SHP77 treated with DMSO at 0.1 percent for 48 hours (cell line): ENCODE measurements around the gene BET1L.
"Not testable (repeated sequence)": the region's sequence is repeated elsewhere in the genome, so short reads cannot be mapped to it uniquely, and the experiment has no call there.

Experiments used
- DNase-seq: peaks from one replicate; lab custom pipeline; 2025; lab: John Stamatoyannopoulos, UW

Gene BET1L

GRCh38 chr11:227824-228379 lies 20.7 kb upstream of the BET1L start:
- no peak for DNase-seq

DNA sequence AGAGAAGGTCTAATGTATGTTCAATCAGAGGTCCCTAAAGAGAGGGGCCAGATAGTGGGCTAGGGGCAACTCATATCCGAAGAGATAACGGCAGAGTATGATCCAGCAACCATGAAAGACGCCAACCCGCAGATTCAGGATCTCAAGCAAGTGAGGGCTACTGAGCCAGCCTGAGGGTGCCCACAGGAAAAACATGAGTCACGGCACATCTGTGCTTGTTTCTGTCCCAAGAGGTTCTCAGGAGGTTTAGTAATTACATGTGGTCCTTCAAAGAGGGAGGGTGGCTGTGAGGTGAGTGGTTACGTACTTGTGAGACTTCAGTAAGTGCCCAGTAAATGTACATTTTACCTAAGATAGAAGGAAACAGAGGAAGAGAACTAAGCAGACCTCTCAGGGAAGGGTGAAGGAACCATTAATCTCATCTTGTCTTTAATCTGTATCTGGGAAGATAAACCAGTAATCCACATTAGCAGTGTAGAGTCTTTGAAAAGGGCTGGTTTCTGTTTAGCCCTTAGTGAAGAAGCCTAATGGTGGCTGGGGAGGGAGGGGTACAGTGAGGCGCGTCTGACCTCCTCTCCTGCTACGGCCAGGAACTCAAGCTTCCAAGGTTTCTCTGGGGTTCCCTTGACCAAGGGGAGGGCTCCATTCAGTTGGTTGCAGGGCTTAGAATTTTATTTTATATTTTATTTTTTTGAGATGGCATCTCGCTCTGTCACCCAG lies 18.7 kb upstream of the BET1L start:
- DNase-seq = no peak

DNA sequence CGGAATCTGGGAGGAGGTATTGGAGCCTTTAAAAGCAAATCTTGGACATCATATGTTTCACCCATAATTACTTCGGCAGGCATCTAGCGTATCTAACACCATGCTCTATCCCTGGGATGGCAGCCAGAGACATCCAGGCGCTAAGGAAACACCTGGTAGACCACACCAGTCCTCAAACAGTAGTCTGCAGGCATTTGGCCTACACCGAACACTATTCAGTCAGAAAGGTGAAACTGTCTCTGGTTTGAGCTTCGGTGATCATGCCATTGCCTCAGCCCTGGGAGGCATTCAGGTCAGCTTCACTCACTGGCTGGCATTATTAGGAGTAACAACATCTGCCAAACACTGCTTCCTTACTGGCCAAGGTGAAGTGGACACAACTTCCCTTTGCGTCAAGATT lies 17.2 kb upstream of the BET1L start:
- DNase-seq = no peak

- no peak for DNase-seq
These were observed 16.7 kb upstream of the BET1L start for GRCh38 chr11:223884-224283.

DNA sequence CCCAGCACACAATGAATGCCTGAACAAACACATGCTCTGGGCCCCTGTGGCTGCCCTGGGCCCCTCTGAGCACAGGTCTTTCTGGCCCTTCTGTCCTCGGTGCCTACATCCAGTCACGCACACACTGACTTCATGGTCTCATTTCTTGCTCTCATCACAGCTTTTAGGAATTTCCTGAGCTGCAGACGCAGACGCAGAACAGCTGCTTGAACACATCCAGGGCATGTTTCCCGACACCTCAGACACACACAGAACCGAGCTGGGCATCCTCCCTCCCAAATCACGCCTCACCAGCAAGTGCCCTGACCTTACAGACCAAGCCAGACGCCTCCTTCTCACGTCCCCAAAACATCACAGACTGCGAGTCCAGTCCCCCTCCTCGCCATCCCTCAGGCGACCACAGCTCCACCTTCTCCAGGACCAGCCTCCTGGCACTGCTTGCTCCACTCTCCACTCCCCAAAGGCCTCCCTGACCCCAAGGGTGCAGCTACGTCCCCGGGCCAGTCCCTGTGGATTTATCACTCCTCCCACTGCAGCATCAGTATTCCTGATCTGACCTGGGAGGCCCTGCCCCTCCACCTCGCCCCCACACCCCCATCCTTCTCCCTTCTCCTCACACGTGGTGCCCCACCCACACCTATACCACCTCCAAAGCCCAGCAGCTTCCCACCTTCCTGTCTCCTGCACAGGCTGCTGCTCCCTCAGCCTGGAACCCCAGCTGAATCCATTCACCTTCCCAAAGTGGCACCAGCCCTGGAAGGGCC lies 16.0 kb upstream of the BET1L start:
- DNase-seq = no peak

DNA sequence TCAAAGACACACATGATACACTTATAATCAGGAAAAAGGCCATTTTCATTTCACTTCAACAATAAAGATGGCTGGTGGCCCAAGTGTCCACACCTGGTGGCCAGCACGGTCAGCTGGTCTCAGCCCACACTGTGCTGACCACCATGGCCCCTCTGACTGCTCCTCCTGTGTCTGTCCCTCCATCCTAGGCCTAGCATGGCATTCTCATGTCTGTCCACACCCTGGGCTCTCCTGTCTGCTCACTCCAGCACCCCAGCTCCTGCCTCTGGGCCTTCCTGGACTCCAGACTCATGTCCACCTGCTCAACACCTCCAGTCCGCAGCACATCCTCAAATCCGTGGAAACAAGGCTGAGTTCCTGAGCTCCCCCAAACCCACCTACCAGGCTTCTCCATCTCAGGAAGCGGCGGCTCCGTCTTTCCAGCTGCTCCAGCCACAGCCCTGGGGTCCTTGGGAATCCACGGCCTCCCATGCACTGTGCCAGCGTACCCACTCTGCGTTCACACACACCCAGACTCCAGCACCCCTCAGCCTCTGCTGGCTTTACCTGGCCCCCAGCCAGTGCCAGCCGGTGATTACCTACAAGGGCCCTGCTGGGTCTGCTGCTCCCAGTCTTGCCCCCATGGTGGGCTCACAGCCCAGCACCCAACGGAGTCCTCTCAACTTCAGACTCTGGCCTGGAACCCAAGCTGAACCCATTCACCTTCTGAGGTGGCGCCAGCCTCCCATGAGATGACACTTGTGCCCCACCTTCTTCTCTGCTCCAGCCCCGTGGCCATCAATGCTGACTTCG lies 15.0 kb upstream of the BET1L start:
- no peak for DNase-seq

DNA sequence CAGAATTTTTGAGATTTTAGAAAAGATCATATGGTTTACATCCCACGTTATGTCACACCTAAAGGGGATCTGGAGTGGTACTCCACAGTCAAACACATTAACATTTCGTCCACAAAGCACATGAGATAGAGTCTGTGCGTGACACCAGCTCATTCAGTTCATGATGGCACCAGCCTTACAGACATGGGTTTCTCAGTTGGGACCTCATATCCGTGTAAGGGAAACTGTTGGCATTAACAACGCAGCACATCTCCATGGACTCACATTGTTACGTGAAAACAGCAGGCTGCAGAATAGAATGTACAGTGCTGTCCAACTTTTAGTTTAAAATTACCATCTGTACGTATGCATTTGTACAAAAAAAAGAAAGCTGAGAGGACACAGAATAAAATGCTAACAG lies 14.3 kb upstream of the BET1L start:
- no peak for DNase-seq

DNA sequence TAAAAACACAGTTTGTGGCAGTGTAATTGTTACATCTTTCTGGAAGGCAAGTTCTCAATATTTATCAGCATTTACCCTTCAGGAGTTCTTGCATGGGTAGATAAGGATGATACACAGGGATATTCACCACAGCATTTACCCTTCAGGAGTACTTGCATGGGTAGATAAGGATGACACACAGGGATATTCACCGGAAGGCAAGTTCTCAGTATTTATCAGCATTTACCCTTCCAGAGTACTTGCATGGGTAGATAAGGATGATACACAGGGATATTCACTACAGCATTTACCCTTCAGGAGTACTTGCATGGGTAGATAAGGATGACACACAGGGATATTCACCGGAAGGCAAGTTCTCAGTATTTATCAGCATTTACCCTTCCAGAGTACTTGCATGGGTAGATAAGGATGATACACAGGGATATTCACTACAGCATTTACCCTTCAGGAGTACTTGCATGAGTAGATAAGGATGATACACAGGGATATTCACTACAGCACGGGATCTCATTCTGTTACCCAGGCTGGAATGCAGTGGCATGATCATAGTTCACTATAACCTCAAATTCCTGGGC lies 13.5 kb upstream of the BET1L start:
- DNase-seq = not testable (repeated sequence)

- no peak for DNase-seq
These were observed 11.8 kb upstream of the BET1L start for GRCh38 chr11:218815-219593.

DNA sequence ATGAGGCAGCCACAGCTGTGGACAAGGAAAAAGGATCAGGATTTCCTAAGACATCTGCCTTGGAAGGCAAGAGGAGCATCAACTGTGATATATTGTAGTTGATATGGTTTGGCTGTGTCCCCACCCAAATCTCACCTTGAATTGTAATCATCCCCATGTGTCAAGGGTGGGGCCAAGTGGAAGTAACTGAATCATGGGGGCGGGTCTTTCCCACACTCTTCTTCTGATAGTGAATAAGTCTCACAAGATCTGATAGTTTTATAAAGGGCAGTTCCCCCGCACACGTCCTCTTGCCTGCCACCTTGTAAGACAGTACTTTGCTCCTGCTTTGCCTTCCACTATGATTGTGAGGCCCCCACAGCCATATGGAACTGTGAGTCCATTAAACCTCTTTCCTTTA lies 10.5 kb upstream of the BET1L start:
- DNase-seq = no peak

DNA sequence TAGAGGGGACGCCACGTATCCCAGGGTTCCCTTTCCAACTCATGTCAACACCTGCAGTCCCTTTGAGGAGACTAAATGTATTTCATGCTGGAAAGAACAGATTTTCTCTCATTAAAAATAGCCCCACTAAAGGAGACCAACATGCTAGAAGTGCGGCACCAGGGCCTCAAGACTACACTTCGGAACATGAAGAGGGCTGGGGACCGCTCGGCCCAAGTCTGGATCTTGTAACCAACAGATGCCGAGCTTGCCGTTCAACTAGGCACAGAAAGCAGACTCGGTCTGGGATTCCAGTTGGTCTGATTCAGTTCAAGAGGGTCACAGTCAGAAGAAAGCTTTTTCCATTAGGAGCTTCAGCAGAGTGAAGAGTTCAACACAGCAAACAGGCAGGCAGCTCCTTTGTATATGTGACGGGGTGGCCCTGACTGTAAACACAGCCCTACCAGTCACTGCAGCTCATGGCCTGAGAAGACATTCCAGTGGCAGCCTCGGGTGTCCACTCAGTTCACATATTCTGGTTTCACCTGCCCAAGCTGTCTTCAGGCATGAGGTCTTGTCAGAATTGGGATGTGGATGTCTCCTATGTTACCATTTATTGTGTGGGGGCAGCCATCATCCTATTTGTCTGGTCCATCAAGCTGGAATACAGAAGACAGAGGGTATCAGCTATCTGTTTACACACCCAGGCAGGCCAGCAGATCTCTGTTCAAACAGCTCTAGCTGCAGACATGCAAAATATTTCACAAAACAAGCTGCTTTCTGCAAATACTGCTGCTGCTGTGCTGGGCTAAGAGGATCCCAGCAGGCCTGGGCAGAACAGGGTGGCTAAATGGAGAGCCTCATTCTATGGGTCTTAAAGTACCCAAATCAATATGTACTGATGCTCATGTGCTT lies 9.1 kb upstream of the BET1L start:
- no peak for DNase-seq

DNA sequence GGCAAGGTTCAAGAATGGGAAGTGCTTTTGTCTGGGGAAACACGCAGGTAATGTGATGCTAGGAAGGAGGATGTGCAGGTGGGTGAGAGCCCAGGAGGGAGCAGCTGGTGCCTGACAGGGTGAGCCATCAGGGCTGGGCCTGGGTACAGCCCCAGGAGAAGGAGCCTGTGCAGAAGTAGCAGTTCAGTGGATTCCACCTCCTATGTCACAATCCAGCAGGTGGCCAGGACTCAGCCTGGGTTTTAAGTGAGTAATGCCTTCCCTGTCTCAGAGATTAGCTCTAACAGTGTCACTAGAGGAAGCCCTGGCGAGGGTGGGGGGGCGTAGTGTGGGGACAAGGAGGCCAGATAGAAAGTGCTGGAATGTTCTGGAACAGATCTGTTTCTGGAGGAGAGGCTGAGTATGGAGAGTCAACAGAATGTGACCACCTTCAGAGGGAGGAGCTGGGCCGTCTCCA lies 8.4 kb upstream of the BET1L start:
- DNase-seq = no peak

DNA sequence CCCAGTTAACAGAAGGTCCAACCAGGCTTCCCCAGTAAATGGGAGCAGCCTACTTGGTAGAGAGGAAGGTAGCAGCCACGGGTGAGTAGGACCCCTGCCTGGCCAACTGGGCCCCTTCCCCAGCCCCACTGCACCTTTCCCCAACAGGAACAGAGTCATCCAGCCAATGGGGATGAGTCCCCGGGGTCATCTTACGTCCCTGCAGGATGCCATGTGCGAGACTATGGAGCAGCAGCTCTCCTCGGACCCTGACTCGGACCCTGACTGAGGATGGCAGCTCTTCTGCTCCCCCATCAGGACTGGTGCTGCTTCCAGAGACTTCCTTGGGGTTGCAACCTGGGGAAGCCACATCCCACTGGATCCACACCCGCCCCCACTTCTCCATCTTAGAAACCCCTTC lies 6.9 kb upstream of the BET1L start:
- no peak for DNase-seq

GRCh38 chr11:213111-213510 lies 5.9 kb upstream of the BET1L start:
- DNase-seq = no peak

GRCh38 chr11:212150-213100 lies 5.2 kb upstream of the BET1L start:
- DNase-seq = no peak

DNA sequence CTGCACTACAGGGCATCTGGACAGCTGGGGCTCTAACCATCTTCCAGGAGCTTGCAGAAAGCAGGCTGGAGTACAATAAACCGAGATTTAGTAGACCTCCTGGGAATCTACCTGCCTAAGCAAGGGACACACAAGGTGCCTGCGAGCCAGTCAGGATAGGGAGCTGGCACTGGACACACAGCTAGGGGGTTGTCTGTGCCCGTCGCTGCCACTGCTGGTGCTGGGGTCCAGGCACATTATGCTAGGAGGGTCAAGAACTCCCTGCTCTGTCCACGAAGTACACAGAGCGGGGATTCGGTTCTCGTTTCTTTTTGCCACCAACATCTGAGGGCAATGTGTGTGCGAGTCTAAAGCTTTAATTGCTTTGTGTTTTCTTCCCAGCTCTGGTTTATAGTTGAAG lies 4.5 kb upstream of the BET1L start:
- DNase-seq = no peak

DNA sequence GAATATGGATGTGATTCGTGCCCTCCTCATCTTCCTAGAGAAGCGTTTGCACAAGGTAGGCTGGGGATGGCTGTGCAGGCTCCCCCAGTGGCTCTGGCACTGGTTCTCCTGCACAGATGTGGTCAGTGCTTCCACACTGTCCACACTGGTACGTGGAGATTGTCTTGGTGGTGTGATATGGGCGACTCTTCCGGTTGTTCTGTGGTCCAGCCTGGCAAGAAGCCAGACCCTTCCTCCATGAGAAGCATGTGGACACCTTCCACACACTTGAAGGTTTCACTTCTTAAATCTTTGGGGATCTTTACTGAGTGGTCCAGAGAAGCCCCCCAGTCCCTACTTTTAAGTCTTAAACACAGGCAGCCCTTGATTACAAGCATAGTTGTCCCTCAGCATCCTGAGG lies 4.1 kb upstream of the BET1L start:
- DNase-seq = no peak

- DNase-seq = no peak
These were observed 3.6 kb upstream of the BET1L start for GRCh38 chr11:210803-211180.

DNA sequence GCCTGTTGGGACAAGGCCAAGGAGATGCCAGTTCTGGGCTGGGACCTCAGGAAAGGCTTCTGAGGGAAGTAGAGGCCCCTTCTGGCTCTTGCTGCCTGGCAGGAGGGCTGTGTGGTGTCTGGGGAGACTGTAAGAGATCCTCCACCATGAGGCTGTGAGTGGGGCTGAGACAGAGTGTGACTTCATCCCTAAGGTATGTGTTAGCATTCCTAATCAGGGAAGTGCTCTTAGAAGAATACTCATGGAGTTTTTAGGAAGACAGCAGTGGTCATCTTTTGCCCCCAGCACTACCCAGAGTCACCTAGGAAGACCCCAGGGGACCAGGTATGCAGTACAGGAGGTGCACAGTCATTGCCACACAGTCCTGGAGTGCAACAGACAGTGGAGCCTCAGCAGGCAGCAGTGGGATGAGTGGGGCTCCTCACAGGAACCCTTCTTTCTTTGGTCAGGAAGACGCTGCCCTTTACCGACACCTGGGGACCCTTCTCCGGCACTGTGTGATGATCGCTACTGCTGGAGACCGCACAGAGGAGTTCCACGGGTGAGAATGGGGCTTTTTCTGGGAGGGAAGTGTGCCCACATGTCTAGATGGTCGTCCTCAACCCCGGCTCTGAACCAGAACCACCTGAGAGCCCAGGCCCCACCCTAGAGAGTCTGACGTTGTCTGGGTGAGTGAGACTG lies 3.1 kb upstream of the BET1L start:
- DNase-seq = no peak
